HepG2 (cell line): ENCODE measurements around the gene VAC14. TPM values are rescaled to one million over a fixed set of nuclear protein-coding genes. Genes with fewer than 3 reads are reported as not detected.
A peak's percentile ranks its signal among the peaks of the same experiment; 100 is the strongest.

Experiments used
- CSRNP1 ChIP-seq: sonication (generic); formaldehyde crosslinking; IDR thresholded peaks from 2 replicates; pipeline ENCODE4 v1.8.1; 2023; ENCODE audit warnings: mild to moderate bottlenecking, missing genetic modification reagents
- KAT2B ChIP-seq: fragments of 150-350 bp; IDR thresholded peaks from 2 replicates; pipeline ENCODE4 v1.6.1; 2014; ENCODE audit warnings: low read depth, low read length, borderline replicate concordance
- LCORL ChIP-seq, 2 experiments: fragments of 450-650 bp in 1 of 2; sonication (generic) in 1 of 2; formaldehyde crosslinking in 1 of 2; IDR thresholded peaks; 2 replicates each; pipeline versions ENCODE4 v1.5.0 to v1.6.1; 2017 to 2020; ENCODE audit warnings: antibody characterized with exemption in 1 of 2, missing genetic modification reagents in 1 of 2
- PATZ1 ChIP-seq: sonication (generic); formaldehyde crosslinking; IDR thresholded peaks from 2 replicates; pipeline ENCODE4 v1.4.0; 2020; ENCODE audit warnings: missing genetic modification reagents
- PITX1 ChIP-seq: sonication (generic); formaldehyde crosslinking; IDR thresholded peaks from 2 replicates; pipeline ENCODE4 v1.5.1; 2020; ENCODE audit warnings: mild to moderate bottlenecking, missing genetic modification reagents
- PRDM15 ChIP-seq: sonication (generic); formaldehyde crosslinking; IDR thresholded peaks from 2 replicates; pipeline ENCODE4 v1.4.0; 2020; ENCODE audit warnings: missing genetic modification reagents
- STAT5B ChIP-seq: sonication (generic); formaldehyde crosslinking; IDR thresholded peaks from 2 replicates; pipeline ENCODE4 v1.4.0; 2020; ENCODE audit warnings: missing genetic modification reagents
- U2AF1 ChIP-seq: fragments of 200-400 bp; formaldehyde crosslinking; optimal IDR thresholded peaks from 2 replicates; pipeline ENCODE3; 2017; ENCODE audit warnings: mild to moderate bottlenecking, low read depth, low read length
- ZBTB42 ChIP-seq: sonication (generic); formaldehyde crosslinking; IDR thresholded peaks from 2 replicates; pipeline ENCODE4 v1.5.0; 2020; ENCODE audit warnings: mild to moderate bottlenecking, missing genetic modification reagents
- ZBTB46 ChIP-seq: sonication (generic); formaldehyde crosslinking; IDR thresholded peaks from 2 replicates; pipeline ENCODE4 v1.4.0; 2020; ENCODE audit warnings: mild to moderate bottlenecking, missing genetic modification reagents, borderline replicate concordance
- ZNF550 ChIP-seq: sonication (generic); formaldehyde crosslinking; IDR thresholded peaks from 2 replicates; pipeline ENCODE4 v1.4.0; 2020; ENCODE audit warnings: mild to moderate bottlenecking, missing genetic modification reagents, borderline replicate concordance
- ZNF609 ChIP-seq: sonication (generic); formaldehyde crosslinking; IDR thresholded peaks from 2 replicates; pipeline ENCODE4 v1.4.0; 2020; ENCODE audit warnings: mild to moderate bottlenecking, missing genetic modification reagents, borderline replicate concordance
- polyA plus RNA-seq, 8 experiments: library from polyadenylated mRNA; depleted of rRNA in 3 of 8; stranded (reverse) in 7 of 8; unstranded in 1 of 8; fragments of >200 nt; fragmentation: Illumina TruSeq in 4 of 8; extraction: Trizol in 4 of 8; gene quantifications; 2 replicates each; pipeline versions ENCODE4 v1.2.1 to v1.2.3, GENCODE V29; 2011 to 2016; ENCODE audit warnings: low read depth in 4 of 8, missing spikeins in 1 of 8, mixed read lengths in 1 of 8; ENCODE audit not compliant: insufficient read depth in 1 of 8
- total RNA-seq, 5 experiments: library from RNA; depleted of rRNA; stranded (reverse); fragments of >200 nt; fragmentation: Illumina TruSeq; extraction: Trizol; gene quantifications; 2 replicates each; pipeline ENCODE4 v1.2.3, GENCODE V29; 2016; ENCODE audit warnings: low read depth in 1 of 5

VAC14 gene
- total and polyA plus RNA-seq, 2 of the 13 experiments (the other 11 are each of a cell fraction or from before 2014, with no cell fraction given) = 23.5 to 24.6 TPM

GRCh38 chr16:70725024-70725911, 75.7 kb downstream of the VAC14 start (continued):
- TF ChIP-seq STAT5B (CRISPR knock-in tag) (no peak), PATZ1 (CRISPR knock-in tag) (peak; percentile 97), PRDM15 (CRISPR knock-in tag) (no peak), LCORL (IDR thresholded peaks at IDR 0.05) (peak; percentile 99), LCORL (CRISPR knock-in tag; IDR thresholded peaks at IDR 0.05) (peak; percentile 99), ZNF550 (CRISPR knock-in tag) (no peak), ZBTB42 (CRISPR knock-in tag) (peak; percentile 87), ZNF609 (CRISPR knock-in tag) (peak; percentile 92), ZBTB46 (CRISPR knock-in tag) (peak; percentile 27; the same call in 1 of the 2 replicates), U2AF1 (no peak), CSRNP1 (CRISPR knock-in tag) (peak; percentile 93; the same call in 1 of the 2 replicates), KAT2B (no peak), PITX1 (CRISPR knock-in tag) (peak; percentile 35; the same call in 1 of the 2 replicates)
